Fibroblast of lung (primary cell): ENCODE results near the gene DONSON.

ENCODE experiments used
- CTCF ChIP-seq, 2 donors: IDR thresholded peaks in 1 of 2; conservative IDR thresholded peaks in 1 of 2; 1 replicate in 1 of 2; 2 replicates in 1 of 2; pipeline ENCODE4 v1.5.1; 2011 to 2012; ENCODE audit warnings: low read length in 2 of 2, control low read depth in 1 of 2, inconsistent platforms in 1 of 2, low read depth in 1 of 2, mild to moderate bottlenecking in 1 of 2
- EZH2 ChIP-seq: IDR thresholded peaks from 2 replicates; pipeline ENCODE4 v1.5.1; 2012; ENCODE audit warnings: low read length, control low read depth, mild to moderate bottlenecking; ENCODE audit errors: missing control alignments

DNA sequence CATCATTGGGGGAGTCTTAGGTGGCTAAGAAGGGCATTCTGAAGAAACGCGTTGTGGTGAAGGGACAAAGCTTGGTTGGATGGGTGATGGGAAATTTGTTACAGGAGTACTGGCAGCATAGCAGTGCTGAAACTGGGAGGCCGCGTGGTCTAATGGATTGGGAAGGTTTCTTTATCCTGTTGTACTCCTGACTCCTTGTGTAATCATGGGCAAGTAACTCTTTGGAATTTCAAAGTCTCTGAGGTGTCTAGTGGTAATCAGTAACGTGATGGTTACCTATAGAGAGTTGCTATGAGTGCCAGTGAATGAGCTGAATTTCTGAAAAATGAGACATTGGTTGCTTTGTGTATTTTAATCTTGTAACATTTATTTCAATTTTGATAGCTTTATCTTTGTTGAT, 18.5 kb downstream of the DONSON start:
- TF ChIP-seq CTCF (conservative IDR thresholded peaks at IDR 0.05 in 1 of 2, IDR thresholded peaks at IDR 0.05 in 1 of 2; ENCODE audit: low read depth in 1 of 2, low read length in 2 of 2) (no peak), EZH2 (no peak)
